HCT116 (cell line): ENCODE data around the gene CNTN4. TPM values are rescaled to one million over a fixed set of nuclear protein-coding genes. Genes with fewer than 3 reads are reported as not detected.

Source experiments
- ATAC-seq: fragments of 200-7000 bp; cut with Tn5 transposase; 2 replicates; pipeline ENCODE4 v1.9.1; 2020; ENCODE audit warnings: mild to moderate bottlenecking, moderate library complexity
- BruUV-seq: library from RNA; stranded (reverse); fragments of 400-500 nt; replicated peaks from 2 replicates; lab custom pipeline; 2021; lab: Mats Ljungman, UMichigan
- CTCF ChIA-PET: fragments of 300-600 bp; sonication (Branson Sonifier 250); formaldehyde crosslinking; loops from one replicate; lab custom pipeline; 2021; ENCODE audit warnings: antibody characterized with exemption; lab: Charles Lee
- POLR2A ChIA-PET: fragments of 300-600, 350-600 bp; sonication (Branson Sonifier 250); formaldehyde crosslinking; loops from one replicate; lab custom pipeline; 2021; ENCODE audit warnings: antibody characterized with exemption; lab: Charles Lee
- RAD21 ChIA-PET, 2 experiments: fragments of 300-600 bp; sonication (Branson Sonifier 250); formaldehyde crosslinking; loops; one replicate each; lab custom pipeline; 2023; ENCODE audit warnings: low total read pairs in 2 of 2; ENCODE audit not compliant: uncharacterized antibody in 2 of 2, unreplicated experiment in 2 of 2, low non-redundant PET in 1 of 2; lab: Charles Lee
- DNase-seq: peaks from one replicate; pipeline ENCODE4 v3.0.0-alpha.2; 2010; ENCODE audit warnings: low read depth, low spot score
- H2AFZ ChIP-seq: fragments of 200-600 bp; shearing (Covaris generic), sonication (generic); 2 replicates; pipeline ENCODE4 v1.6.1; 2017; ENCODE audit warnings: low read depth, mixed run types, mixed read lengths, antibody characterized with exemption, low read length; ENCODE audit not compliant: poor library complexity, severe bottlenecking
- H3K27ac ChIP-seq: 2 replicates; pipeline ENCODE4 v1.5.1; 2012; ENCODE audit warnings: low read depth, low read length
- H3K27me3 ChIP-seq: fragments of 200-600 bp; sonication (generic); 2 replicates; pipeline ENCODE4 v1.6.1; 2016; ENCODE audit warnings: mixed run types, low read length, mixed read lengths; ENCODE audit not compliant: insufficient read depth
- H3K36me3 ChIP-seq, 2 experiments: fragments of 200-500 bp in 1 of 2; fragments of 200-600 bp in 1 of 2; sonication (Bioruptor generic) in 1 of 2; sonication (generic) in 1 of 2; 2 replicates each; pipeline versions ENCODE4 v1.5.1 to v1.6.1; 2014 to 2016; ENCODE audit warnings: low read length in 2 of 2, inconsistent platforms in 1 of 2, mixed read lengths in 1 of 2, mixed run types in 1 of 2; ENCODE audit not compliant: insufficient read depth in 2 of 2, control insufficient read depth in 1 of 2
- H3K4me1 ChIP-seq, 2 experiments: fragments of 200-600 bp in 1 of 2; sonication (generic) in 1 of 2; 2 replicates each; pipeline versions ENCODE4 v1.5.1 to v1.6.1; 2012 to 2017; ENCODE audit warnings: low read length in 2 of 2, inconsistent platforms in 1 of 2, mild to moderate bottlenecking in 1 of 2, mixed read lengths in 1 of 2, mixed run types in 1 of 2, moderate library complexity in 1 of 2; ENCODE audit not compliant: insufficient read depth in 2 of 2, control insufficient read depth in 1 of 2
- H3K4me2 ChIP-seq: fragments of 200-600 bp; sonication (generic); 2 replicates; pipeline ENCODE4 v1.6.1; 2017; ENCODE audit warnings: mixed run types, low read length, mixed read lengths
- H3K4me3 ChIP-seq, 2 experiments: fragments of 200-600 bp in 1 of 2; sonication (generic) in 1 of 2; replicated peaks in 1 of 2; 2 replicates each; pipeline ENCODE4 v1.5.1; 2011 to 2016; ENCODE audit warnings: low read length in 2 of 2, control low read depth in 1 of 2, low read depth in 1 of 2, mild to moderate bottlenecking in 1 of 2, mixed read lengths in 1 of 2, mixed run types in 1 of 2
- H3K79me2 ChIP-seq: fragments of 200-600 bp; sonication (generic); 2 replicates; pipeline ENCODE4 v1.6.1; 2017; ENCODE audit warnings: mild to moderate bottlenecking, mixed run types, low read length, moderate library complexity, mixed read lengths; ENCODE audit not compliant: insufficient read depth
- H3K9ac ChIP-seq: fragments of 200-600 bp; sonication (generic); 2 replicates; pipeline ENCODE4 v1.6.1; 2016; ENCODE audit warnings: low read length, mixed read lengths
- H3K9me2 ChIP-seq: fragments of 200-600 bp; sonication (generic), shearing (Covaris generic); 2 replicates; pipeline ENCODE4 v1.6.1; 2017; ENCODE audit warnings: mixed run types, mild to moderate bottlenecking, moderate library complexity; ENCODE audit not compliant: insufficient read depth
- H3K9me3 ChIP-seq, 2 experiments: fragments of 200-500 bp in 1 of 2; fragments of 200-600 bp in 1 of 2; sonication (Bioruptor generic) in 1 of 2; sonication (generic) in 1 of 2; 2 replicates each; pipeline ENCODE4 v1.6.1; 2014 to 2017; ENCODE audit warnings: low read length in 2 of 2, mixed read lengths in 2 of 2, inconsistent platforms in 1 of 2, low read depth in 1 of 2, mild to moderate bottlenecking in 1 of 2, mixed run types in 1 of 2, moderate library complexity in 1 of 2; ENCODE audit not compliant: control insufficient read depth in 1 of 2, insufficient read depth in 1 of 2
- H4K20me1 ChIP-seq: fragments of 200-600 bp; sonication (generic), shearing (Covaris generic); 2 replicates; pipeline ENCODE4 v1.6.1; 2017; ENCODE audit warnings: mixed run types, mild to moderate bottlenecking, moderate library complexity; ENCODE audit not compliant: insufficient read depth
- CEBPB ChIP-seq: IDR thresholded peaks from 2 replicates; pipeline ENCODE4 v1.6.1; 2012; ENCODE audit warnings: low read depth
- EGR1 ChIP-seq: IDR thresholded peaks from 2 replicates; pipeline ENCODE4 v1.6.1; 2012; ENCODE audit warnings: low read depth
- EZH2 ChIP-seq: fragments of 200-600 bp; sonication (generic); IDR thresholded peaks from 2 replicates; pipeline ENCODE4 v1.6.1; 2017; ENCODE audit warnings: antibody characterized with exemption, mixed run types
- EZH2phosphoT487 ChIP-seq: fragments of 200-600 bp; IDR thresholded peaks from 2 replicates; pipeline ENCODE4 v1.6.1; 2018; ENCODE audit warnings: antibody characterized with exemption, borderline replicate concordance
- FOSL1 ChIP-seq: IDR thresholded peaks from 2 replicates; pipeline ENCODE4 v1.6.1; 2012; ENCODE audit warnings: low read depth
- RAD21 ChIP-seq: IDR thresholded peaks from 2 replicates; pipeline ENCODE4 v1.6.1; 2012; ENCODE audit warnings: low read depth, mild to moderate bottlenecking
- SIN3A ChIP-seq: IDR thresholded peaks from 2 replicates; pipeline ENCODE4 v1.6.1; 2012; ENCODE audit warnings: low read depth
- SP1 ChIP-seq: IDR thresholded peaks from 2 replicates; pipeline ENCODE4 v1.6.1; 2012; ENCODE audit warnings: low read depth
- SRF ChIP-seq: IDR thresholded peaks from 2 replicates; pipeline ENCODE4 v1.6.1; 2012; ENCODE audit warnings: low read depth
- TCF7L2 ChIP-seq: IDR thresholded peaks from 2 replicates; pipeline ENCODE4 v1.7.0; 2011; ENCODE audit warnings: borderline replicate concordance, inconsistent platforms; ENCODE audit not compliant: insufficient read depth, insufficient read length; ENCODE audit errors: extremely low read depth
- YY1 ChIP-seq: IDR thresholded peaks from 2 replicates; pipeline ENCODE4 v1.6.1; 2011; ENCODE audit warnings: low read length, low read depth, moderate library complexity, mild to moderate bottlenecking; ENCODE audit not compliant: insufficient replicate concordance; ENCODE audit errors: extremely low read depth
- ZNF274 ChIP-seq: fragments of 200-500 bp; sonication (Bioruptor generic); IDR thresholded peaks from 2 replicates; pipeline ENCODE4 v1.6.1; 2014; ENCODE audit warnings: mild to moderate bottlenecking, low read depth, low read length, inconsistent platforms
- intact Hi-C: fragments of 100-400 bp; cut with micrococcal nuclease; formaldehyde crosslinking; loops from 2 replicates; pipeline ENCODE4 v1.10.0; 2022
- total RNA-seq: library from RNA; stranded (reverse); gene quantifications from one replicate; pipeline ENCODE4 v1.2.1, GENCODE V29; 2021; ENCODE audit not compliant: unreplicated experiment
- TF ChIP-seq, protein P1 (sequence below): IDR thresholded peaks from 2 replicates; pipeline ENCODE4 v1.6.1; 2012
- TF ChIP-seq, protein P2 (sequence below): IDR thresholded peaks from 2 replicates; pipeline ENCODE4 v1.6.1; 2011; ENCODE audit warnings: mild to moderate bottlenecking, low read length, moderate library complexity; ENCODE audit not compliant: insufficient replicate concordance; ENCODE audit errors: extremely low read depth
- TF ChIP-seq, protein P3 (sequence below): IDR thresholded peaks from 2 replicates; pipeline ENCODE4 v1.6.1; 2012
- TF ChIP-seq, protein P4 (sequence below): IDR thresholded peaks from 2 replicates; pipeline ENCODE4 v1.6.1; 2012; ENCODE audit warnings: low read depth

The CNTN4 gene
- total RNA-seq, 1 experiment from 2014 or later = not detected

DNA sequence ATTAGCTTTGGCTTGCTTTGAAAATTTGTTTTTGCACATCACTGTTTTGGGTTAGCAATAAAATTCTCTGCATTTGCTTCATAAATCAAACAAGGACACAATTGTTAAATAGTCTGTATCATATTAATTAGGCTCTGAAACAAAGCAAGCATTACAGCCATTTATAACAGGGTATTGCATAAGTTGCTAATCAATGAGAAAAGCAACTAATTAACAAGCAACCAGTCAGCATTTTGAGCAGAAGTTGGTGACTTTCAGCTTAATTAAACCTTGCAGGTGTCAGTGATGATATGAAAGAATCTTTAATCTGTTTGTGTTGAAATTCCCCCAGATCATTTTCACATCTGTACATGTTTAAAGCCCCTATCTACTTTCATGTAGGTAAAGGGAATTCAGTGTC is 516.4 kb downstream of the CNTN4 start:
- Histone ChIP-seq H2AFZ (no peak overlapping the region), H4K20me1 (no peaks in the 10 kb centered on the region), H3K36me3 (no peaks in the 10 kb centered on the region)
- TF ChIP-seq RAD21 (no peak), SP1 (no peak), CEBPB (no peak), EZH2 (no peak), EGR1 (no peak), TCF7L2 (no peak), SRF (no peak), ZNF274 (no peak)
- TF ChIP-seq, protein P1, sequence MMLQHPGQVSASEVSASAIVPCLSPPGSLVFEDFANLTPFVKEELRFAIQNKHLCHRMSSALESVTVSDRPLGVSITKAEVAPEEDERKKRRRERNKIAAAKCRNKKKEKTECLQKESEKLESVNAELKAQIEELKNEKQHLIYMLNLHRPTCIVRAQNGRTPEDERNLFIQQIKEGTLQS = no peak
- TF ChIP-seq, all 23 proteins: peak for 0
- no peak overlapping the region for H3K27ac ChIP-seq
- H3K9me3 ChIP-seq = peaks cover 11 to 18% of the 10 kb centered on the region in 2 experiments; a peak in 2 of 4 replicates
- intact Hi-C loops = no loop called here
- ATAC-seq = no peak
- no peak for DNase-seq
- no peaks in the 10 kb centered on the region for H3K79me2 ChIP-seq
- no peak overlapping the region for H3K4me3 ChIP-seq
- H3K9ac ChIP-seq = no peak overlapping the region
- H3K4me1 ChIP-seq = no peaks in the 10 kb centered on the region
- ChIA-PET CTCF (no interaction called here), POLR2A (no interaction called here), RAD21 (no interaction called here)
- H3K27me3 ChIP-seq = no peaks in the 10 kb centered on the region
- H3K4me2 ChIP-seq = no peak overlapping the region
- no TSS peak for BruUV-seq
- no peaks in the 10 kb centered on the region for H3K9me2 ChIP-seq

DNA sequence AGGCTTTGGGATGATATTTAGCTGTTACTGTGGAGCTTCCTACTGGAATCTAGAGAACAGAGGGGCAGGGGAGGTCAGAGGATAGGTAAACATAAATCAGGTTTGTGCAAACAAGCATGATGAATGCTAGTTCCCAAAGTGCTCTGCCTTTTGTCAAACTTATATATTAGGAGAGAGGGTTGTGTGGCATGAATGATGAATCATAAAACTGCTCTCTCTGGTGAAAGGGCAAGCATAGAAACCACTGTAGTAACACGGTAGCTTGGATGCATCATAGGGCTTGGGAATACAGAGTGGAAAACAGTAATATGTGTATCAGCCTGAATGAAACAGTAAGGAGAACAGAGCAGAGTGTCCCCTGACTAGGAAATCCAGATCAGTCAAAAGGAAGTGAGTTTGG is 524.8 kb downstream of the CNTN4 start:
- Histone ChIP-seq H3K4me2 (no peak overlapping the region), H3K4me1 (no peaks in the 10 kb centered on the region), H2AFZ (no peak overlapping the region), H3K27me3 (no peaks in the 10 kb centered on the region), H3K4me3 (no peak overlapping the region), H3K36me3 (no peaks in the 10 kb centered on the region), H3K9me3 (peaks cover 14 to 17% of the 10 kb centered on the region in 2 experiments; a peak in 2 of 4 replicates), H3K9me2 (no peaks in the 10 kb centered on the region), H4K20me1 (no peaks in the 10 kb centered on the region), H3K79me2 (no peaks in the 10 kb centered on the region), H3K27ac (no peak overlapping the region), H3K9ac (no peak overlapping the region)
- intact Hi-C loops = no loop called here
- no TSS peak for BruUV-seq
- RAD21 ChIA-PET = no interaction called here
- POLR2A ChIA-PET = no interaction called here
- CTCF ChIA-PET = no interaction called here
- ATAC-seq (no peak), DNase-seq (no peak)
- no peak for TF ChIP-seq CEBPB
- TF ChIP-seq EZH2phosphoT487 = no peak
- TF ChIP-seq YY1 = no peak
- no peak for TF ChIP-seq EZH2
- TF ChIP-seq, protein P2, sequence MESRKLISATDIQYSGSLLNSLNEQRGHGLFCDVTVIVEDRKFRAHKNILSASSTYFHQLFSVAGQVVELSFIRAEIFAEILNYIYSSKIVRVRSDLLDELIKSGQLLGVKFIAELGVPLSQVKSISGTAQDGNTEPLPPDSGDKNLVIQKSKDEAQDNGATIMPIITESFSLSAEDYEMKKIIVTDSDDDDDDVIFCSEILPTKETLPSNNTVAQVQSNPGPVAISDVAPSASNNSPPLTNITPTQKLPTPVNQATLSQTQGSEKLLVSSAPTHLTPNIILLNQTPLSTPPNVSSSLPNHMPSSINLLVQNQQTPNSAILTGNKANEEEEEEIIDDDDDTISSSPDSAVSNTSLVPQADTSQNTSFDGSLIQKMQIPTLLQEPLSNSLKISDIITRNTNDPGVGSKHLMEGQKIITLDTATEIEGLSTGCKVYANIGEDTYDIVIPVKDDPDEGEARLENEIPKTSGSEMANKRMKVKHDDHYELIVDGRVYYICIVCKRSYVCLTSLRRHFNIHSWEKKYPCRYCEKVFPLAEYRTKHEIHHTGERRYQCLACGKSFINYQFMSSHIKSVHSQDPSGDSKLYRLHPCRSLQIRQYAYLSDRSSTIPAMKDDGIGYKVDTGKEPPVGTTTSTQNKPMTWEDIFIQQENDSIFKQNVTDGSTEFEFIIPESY = no peak
- TF ChIP-seq, protein P3, sequence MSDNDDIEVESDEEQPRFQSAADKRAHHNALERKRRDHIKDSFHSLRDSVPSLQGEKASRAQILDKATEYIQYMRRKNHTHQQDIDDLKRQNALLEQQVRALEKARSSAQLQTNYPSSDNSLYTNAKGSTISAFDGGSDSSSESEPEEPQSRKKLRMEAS = no peak
- no peak for TF ChIP-seq SIN3A
- TF ChIP-seq, protein P4, sequence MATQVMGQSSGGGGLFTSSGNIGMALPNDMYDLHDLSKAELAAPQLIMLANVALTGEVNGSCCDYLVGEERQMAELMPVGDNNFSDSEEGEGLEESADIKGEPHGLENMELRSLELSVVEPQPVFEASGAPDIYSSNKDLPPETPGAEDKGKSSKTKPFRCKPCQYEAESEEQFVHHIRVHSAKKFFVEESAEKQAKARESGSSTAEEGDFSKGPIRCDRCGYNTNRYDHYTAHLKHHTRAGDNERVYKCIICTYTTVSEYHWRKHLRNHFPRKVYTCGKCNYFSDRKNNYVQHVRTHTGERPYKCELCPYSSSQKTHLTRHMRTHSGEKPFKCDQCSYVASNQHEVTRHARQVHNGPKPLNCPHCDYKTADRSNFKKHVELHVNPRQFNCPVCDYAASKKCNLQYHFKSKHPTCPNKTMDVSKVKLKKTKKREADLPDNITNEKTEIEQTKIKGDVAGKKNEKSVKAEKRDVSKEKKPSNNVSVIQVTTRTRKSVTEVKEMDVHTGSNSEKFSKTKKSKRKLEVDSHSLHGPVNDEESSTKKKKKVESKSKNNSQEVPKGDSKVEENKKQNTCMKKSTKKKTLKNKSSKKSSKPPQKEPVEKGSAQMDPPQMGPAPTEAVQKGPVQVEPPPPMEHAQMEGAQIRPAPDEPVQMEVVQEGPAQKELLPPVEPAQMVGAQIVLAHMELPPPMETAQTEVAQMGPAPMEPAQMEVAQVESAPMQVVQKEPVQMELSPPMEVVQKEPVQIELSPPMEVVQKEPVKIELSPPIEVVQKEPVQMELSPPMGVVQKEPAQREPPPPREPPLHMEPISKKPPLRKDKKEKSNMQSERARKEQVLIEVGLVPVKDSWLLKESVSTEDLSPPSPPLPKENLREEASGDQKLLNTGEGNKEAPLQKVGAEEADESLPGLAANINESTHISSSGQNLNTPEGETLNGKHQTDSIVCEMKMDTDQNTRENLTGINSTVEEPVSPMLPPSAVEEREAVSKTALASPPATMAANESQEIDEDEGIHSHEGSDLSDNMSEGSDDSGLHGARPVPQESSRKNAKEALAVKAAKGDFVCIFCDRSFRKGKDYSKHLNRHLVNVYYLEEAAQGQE = no peak
- TF ChIP-seq FOSL1 = no peak
- no peak for TF ChIP-seq RAD21
- TF ChIP-seq SRF = no peak
